GM21717 (cell line): Measurements from ENCODE around the gene ENHO.
"Not testable (repeated sequence)": the region's sequence is repeated elsewhere in the genome, so short reads cannot be mapped to it uniquely, and the experiment has no call there.

ENCODE experiments used
- ATAC-seq: cut with Tn5 transposase; IDR thresholded peaks from one replicate; pipeline ENCODE4 v1.9.1; 2021; ENCODE audit warnings: mild to moderate bottlenecking, moderate library complexity; ENCODE audit not compliant: unreplicated experiment

Gene ENHO

DNA sequence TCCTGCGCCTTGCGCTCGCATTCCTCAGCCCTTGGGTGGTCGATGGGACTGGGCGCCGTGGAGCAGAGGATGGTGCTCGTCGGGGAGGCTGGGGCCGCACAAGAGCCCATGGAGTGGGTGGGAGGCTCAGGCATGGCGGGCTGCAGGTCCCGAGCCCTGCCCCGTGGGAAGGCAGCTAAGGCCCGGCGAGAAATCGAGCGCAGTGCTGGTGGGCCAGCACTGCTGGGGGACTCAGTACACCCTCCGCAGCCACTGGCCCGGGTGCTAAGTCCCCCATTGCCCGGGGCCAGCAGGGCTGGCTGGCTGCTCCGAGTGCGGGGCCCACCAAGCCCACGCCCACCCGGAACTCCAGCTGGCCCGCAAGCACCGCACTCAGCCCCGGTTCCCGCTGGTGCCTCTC is 40.0 kb downstream of the ENHO start:
- ATAC-seq, result not testable (repeated sequence)

DNA sequence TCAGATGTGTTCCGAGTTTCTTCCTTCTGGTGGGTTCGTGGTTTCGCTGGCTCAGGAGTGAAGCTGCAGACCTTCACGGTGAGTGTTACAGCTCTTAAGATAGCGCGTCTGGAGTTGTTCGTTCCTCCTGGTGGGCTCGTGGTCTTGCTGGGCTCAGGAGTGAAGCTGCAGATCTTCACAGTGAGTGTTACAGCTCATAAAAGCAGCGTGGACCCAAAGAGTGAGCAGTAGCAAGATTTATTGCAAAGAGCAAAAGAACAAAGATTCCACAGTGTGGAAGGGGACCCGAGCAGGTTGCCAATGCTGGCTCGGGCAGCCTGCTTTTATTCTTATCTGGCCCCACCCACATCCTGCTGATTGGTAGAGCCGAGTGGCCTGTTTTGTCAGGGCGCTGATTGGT is 41.2 kb downstream of the ENHO start:
- ATAC-seq, result not testable (repeated sequence)

DNA sequence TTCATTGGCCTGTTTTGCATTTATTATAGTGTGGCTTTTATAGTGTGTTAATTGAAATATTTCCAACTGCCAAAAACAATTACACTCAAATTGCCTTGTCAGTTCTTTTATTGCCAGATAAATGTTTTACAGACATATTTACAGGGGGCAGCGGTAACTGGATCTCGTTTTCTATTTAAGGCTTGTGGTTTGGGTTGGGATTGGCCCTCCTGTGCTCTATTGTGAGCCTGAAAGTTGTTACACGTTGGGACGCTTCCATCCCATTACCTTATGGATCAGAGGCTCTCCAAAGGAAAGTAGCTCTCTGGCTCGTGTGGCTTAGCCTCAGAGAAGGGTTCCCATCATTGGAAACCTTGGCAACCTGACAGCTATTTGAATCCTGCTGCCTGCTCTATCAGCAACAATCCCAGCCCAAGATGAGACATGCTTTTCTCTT is 43.3 kb downstream of the ENHO start:
- ATAC-seq, result no peak

DNA sequence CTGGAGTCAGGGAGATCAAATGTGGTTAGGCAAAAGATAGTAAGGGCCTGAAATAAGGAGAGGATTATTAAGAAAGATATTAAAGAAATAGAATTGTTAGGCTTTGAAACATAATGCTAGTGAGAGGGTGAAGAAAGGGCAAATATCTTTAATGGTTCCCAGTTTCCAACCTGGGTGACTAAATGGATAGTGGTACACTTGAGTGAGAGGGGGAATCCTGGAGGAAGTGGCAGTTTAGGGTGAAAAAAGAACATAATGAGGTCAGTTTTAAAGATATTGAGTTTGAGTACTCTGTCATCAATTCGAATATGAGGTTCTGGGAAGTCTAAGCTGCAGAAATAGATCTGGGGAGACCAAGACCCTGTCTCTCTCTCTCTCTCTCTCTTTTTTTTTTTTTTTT is 45.2 kb downstream of the ENHO start:
- ATAC-seq, result no peak

DNA sequence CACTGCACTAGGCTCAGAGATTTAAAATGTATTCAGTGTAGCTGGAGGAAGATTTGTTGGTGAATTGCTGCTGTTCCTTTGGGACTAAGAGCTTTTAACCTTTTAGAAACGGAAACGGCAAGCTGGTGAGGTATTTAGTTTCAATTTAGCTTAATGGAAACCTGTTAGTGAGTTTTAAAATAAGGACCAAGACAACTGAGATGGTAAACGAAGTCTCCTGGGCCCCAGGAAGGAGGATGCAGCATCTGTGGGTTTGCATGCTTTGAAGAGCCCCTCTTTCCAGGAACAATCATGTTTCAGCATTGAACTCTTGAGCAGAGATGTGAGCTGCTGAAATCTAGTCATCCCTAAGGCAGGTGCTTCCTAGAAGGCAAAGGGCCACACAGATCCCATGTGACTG is 47.7 kb downstream of the ENHO start:
- ATAC-seq, result no peak
